Nephron progenitor cell (in vitro differentiated cells): Measurements from ENCODE around the gene HS3ST5.
A peak's percentile ranks its signal among the peaks of the same experiment; 100 is the strongest.

Source experiments
- DNase-seq: peaks from one replicate; pipeline ENCODE4 v3.0.0; 2021
- H3K27ac Mint-ChIP-seq: 2 replicates; pipeline ENCODE4 v1.8.0; 2021; ENCODE audit warnings: mild to moderate bottlenecking, moderate library complexity, mixed read lengths
- H3K27me3 Mint-ChIP-seq: 2 replicates; pipeline ENCODE4 v1.8.0; 2021; ENCODE audit warnings: mild to moderate bottlenecking, low read depth, mixed read lengths; ENCODE audit not compliant: poor library complexity
- H3K36me3 Mint-ChIP-seq: 2 replicates; pipeline ENCODE4 v1.8.0; 2021; ENCODE audit warnings: low read depth, mixed read lengths
- H3K4me1 Mint-ChIP-seq: 2 replicates; pipeline ENCODE4 v1.8.0; 2021; ENCODE audit warnings: mixed read lengths
- H3K4me3 Mint-ChIP-seq: 2 replicates; pipeline ENCODE4 v1.8.0; 2021; ENCODE audit warnings: mild to moderate bottlenecking, moderate library complexity, mixed read lengths
- H3K9me3 Mint-ChIP-seq: 2 replicates; pipeline ENCODE4 v1.8.0; 2021; ENCODE audit warnings: mild to moderate bottlenecking, moderate library complexity, mixed read lengths
- TF ChIP-seq, protein P1 (sequence below): fragments of 200-600 bp; sonication (generic); IDR thresholded peaks from 2 replicates; pipeline ENCODE4 v1.5.0; 2021; ENCODE audit warnings: antibody characterized with exemption

Gene HS3ST5

GRCh38 chr6:114310053-114310452 is 32.8 kb downstream of the HS3ST5 start:
- no peak for DNase-seq
- Mint-ChIP-seq H3K9me3 (peaks cover 4% of the 10 kb centered on the region), H3K27ac (no peak overlapping the region), H3K4me1 (no peaks in the 10 kb centered on the region), H3K27me3 (peaks cover 7% of the 10 kb centered on the region), H3K4me3 (no peak overlapping the region), H3K36me3 (peaks cover 4% of the 10 kb centered on the region)
- TF ChIP-seq, protein P1, sequence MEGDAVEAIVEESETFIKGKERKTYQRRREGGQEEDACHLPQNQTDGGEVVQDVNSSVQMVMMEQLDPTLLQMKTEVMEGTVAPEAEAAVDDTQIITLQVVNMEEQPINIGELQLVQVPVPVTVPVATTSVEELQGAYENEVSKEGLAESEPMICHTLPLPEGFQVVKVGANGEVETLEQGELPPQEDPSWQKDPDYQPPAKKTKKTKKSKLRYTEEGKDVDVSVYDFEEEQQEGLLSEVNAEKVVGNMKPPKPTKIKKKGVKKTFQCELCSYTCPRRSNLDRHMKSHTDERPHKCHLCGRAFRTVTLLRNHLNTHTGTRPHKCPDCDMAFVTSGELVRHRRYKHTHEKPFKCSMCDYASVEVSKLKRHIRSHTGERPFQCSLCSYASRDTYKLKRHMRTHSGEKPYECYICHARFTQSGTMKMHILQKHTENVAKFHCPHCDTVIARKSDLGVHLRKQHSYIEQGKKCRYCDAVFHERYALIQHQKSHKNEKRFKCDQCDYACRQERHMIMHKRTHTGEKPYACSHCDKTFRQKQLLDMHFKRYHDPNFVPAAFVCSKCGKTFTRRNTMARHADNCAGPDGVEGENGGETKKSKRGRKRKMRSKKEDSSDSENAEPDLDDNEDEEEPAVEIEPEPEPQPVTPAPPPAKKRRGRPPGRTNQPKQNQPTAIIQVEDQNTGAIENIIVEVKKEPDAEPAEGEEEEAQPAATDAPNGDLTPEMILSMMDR: no peak

- Mint-ChIP-seq H3K36me3 (peaks cover 4% of the 10 kb centered on the region), H3K27ac (no peak overlapping the region), H3K9me3 (peaks cover 6% of the 10 kb centered on the region), H3K4me1 (no peaks in the 10 kb centered on the region), H3K4me3 (no peak overlapping the region), H3K27me3 (peaks cover 3% of the 10 kb centered on the region)
- TF ChIP-seq, protein P1: peak; percentile 39
- no peak for DNase-seq
Measured at GRCh38 chr6:114304304-114304887, 38.4 kb downstream of the HS3ST5 start.

DNA sequence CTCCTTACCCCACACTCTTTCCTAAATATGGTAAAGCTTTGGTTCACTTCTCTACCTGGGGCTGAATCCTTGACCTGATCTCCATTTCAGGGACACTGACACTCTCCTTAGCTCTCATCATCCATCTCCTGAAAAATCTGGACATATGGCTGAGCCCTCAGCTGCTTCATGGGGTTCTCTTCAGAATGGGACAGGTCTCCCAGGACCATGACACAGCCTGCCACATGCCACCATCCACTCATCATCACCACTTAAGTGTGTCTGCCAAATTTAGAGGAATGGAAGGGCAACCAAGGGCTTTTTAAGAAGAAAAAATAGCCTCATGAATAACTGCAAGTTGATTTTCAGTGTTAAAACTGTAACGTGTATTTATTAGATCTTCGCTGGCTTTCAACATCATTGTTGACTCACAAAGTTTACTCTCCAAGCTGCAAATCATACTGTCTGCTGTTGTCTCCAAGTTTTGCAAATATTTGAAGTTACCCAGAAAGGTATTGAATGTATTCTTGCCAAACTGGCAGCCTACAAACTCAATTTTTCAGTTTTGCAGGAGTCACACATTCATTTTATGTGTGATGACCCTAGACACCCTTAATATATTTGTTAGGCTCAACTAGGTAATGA is 41.1 kb downstream of the HS3ST5 start:
- H3K4me1 Mint-ChIP-seq: no peaks in the 10 kb centered on the region

DNA sequence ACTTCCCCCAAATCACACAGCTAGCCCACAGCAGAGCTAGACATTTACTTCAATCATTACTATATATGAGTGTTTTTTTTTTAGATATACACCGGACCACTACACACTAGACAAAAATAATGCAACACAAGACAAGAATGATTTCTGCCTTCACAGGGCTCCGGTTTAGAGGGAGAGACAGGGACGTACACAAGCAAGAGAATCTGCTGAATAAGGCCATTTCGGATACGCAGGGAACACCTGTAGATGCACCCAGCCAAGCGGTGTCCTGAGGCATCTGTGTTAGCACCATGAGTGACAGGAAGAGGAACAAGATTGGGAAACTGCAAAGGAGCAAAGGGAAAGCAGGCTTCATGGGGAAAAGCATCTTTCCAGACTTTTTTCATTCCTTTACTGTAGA is 45.7 kb downstream of the HS3ST5 start:
- TF ChIP-seq, protein P1: no peak
- Mint-ChIP-seq H3K9me3 (peaks cover 9% of the 10 kb centered on the region), H3K27ac (no peak overlapping the region), H3K36me3 (no peaks in the 10 kb centered on the region), H3K27me3 (no peaks in the 10 kb centered on the region), H3K4me1 (no peaks in the 10 kb centered on the region), H3K4me3 (no peak overlapping the region)
- DNase-seq: no peak

More for the DNA sequence above, 41.1 kb downstream of the HS3ST5 start:
- Mint-ChIP-seq H3K27ac (no peak overlapping the region), H3K27me3 (no peaks in the 10 kb centered on the region), H3K36me3 (peaks cover 4% of the 10 kb centered on the region), H3K9me3 (peaks cover 13% of the 10 kb centered on the region), H3K4me3 (no peak overlapping the region)
- TF ChIP-seq, protein P1: no peak
- no peak for DNase-seq

DNA sequence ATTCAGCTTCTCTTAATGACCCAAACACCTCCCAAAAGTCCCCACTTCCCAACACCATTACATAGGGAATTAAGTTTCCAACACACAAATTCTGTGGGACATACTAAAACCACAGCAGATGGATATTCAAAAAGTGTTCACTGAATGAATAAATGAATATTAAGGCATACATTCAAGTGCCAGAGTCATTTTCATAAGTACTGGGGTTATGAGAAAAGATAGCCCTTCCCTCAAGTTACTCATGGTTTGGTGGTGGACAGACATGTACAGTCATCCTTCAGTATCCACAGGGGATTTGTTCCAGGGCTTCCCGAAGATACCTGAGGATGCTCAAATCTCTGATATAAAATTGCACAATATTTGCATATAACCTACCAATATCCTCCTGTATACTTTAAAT is 50.4 kb downstream of the HS3ST5 start:
- Mint-ChIP-seq H3K27ac (no peak overlapping the region), H3K36me3 (no peaks in the 10 kb centered on the region), H3K4me3 (no peak overlapping the region), H3K9me3 (no peaks in the 10 kb centered on the region), H3K4me1 (no peaks in the 10 kb centered on the region), H3K27me3 (no peaks in the 10 kb centered on the region)
- TF ChIP-seq, protein P1: no peak
- no peak for DNase-seq

DNA sequence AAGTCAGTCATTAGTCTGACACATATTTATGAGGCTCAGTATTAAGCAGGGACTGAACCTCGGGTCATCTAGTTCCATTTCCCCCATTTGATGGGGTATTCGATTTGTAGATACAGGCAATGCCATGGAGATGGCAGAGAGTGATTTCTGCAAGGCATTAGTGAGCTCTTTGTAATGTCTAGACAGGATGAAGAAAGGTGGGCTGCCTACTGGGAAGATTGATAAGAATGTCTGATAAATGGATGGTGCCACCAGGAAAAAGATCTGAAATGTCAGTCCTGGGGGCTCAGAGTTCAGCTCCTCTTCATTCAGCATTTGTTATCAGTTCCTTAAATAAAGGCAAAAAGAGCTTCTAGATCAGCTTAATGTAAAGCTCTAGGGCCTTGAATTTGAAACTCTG is 51.4 kb downstream of the HS3ST5 start:
- TF ChIP-seq, protein P1: no peak
- no peaks in the 10 kb centered on the region for H3K36me3 Mint-ChIP-seq
- H3K27ac Mint-ChIP-seq: no peak overlapping the region
- H3K4me1 Mint-ChIP-seq: no peaks in the 10 kb centered on the region
- no peaks in the 10 kb centered on the region for H3K9me3 Mint-ChIP-seq
- no peaks in the 10 kb centered on the region for H3K27me3 Mint-ChIP-seq
- DNase-seq: no peak
- H3K4me3 Mint-ChIP-seq: no peak overlapping the region
